ENCODE data around the gene CDC42BPB.
"Not testable (repeated sequence)": the region's sequence is repeated elsewhere in the genome, so short reads cannot be mapped to it uniquely, and the experiment has no call there.

Gene CDC42BPB

DNA sequence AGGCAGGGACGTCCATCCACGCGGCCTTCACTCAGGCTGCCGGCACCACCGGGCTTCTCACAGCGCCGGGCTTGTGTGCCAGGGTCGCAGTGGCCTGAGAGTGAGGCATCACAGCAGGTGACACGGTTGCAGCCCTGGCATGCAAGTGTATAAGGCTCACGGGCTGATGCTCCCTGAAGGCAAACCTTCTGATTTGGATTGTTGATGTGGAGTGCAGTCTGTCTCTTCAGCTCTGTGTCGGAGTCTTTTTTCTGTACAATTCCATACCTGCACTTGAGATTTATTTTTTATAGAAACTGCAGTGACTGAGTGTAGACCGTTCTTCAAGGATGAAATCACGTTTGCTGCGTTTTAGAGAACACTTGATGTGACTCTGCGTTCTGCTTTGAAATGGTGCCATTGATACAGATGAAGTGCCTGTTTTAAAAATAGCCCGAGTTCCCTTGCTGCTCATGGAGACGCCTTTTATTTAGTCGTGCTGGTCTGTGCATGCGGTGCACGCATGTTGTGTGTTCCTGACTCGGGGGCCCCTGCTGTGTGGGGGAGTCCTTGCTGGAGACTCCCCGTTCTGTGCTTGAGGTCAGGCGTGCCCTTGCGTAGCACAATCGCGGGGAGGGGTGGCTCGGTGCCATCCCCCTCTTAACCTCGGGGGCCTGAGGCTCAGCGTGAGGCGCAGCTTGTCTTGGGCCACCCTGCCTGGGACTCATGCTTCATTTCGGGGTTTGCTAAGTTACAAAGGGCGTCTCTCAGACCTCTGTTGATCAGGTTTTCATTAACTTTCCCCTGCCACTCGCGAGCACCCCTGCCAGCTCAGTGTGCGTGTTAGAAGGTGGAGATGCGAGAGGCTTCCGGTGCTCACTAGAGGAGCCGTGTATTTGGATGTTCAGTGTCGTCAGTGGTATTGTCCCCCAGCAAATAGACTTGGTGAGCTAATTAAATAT lies 156.4 kb downstream of the CDC42BPB start:
- DNase-seq (ENCODE audit: low read depth in 2 of 2): no peak

- no peak for DNase-seq (ENCODE audit: low read depth in 2 of 2)
Observed at GRCh38 chr14:102899516-102899900, 157.8 kb downstream of the CDC42BPB start.

DNA sequence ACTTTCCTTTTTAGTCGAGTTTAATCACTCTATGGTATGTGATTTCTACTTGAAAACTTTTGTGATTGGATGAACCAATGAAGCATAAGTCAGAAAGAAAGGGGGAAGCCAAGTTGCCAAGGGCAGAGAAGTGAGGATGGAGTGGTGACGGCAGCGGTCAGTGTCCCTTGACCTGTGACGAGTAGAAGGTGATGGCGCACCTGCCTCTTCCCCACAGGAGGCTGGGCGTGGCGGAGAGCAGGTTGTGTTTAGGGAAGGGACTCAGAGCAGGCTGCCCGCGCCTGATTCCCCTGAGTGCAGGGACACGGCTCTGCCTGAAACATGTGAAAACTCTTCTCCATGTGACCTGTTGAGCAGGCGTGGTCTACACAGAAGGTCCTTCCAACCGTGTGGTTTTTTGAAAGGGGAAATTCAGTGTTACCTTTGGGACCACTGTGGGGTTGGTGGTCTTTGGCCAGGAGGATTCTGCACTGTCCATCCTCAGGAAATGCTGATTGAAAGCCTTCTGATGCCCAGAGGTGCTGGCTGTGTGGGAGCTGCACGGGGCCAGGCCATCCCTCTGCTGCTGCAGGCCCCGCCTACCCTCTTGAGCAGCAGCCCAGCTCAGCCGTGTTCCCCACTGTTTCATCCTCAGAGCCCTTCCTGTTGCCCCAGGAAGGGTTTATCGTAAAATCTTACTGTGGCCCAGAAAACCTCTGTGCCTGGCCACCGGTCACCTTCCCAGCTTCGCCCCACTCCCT lies 158.4 kb downstream of the CDC42BPB start:
- no peak for DNase-seq (ENCODE audit: low read depth in 2 of 2)

DNA sequence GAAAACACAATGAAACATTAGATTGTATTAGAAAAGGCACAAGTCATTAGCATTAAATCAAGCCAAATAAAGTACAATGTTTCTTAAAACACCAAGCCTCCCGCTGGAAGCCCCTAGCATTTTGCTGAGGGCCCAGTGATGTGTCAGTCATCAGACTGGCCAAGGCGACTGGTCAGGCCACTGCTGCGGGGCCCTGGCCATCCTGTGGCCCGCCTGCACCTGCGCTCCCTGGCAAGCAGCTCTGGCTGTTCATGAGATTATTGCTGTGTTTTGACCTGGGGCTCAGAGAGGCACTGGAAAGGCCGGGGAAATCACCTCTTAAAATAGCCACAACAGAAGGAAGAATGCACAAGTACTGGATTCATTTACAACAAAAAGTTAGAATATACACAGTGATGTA lies 159.1 kb downstream of the CDC42BPB start:
- DNase-seq (ENCODE audit: low read depth in 2 of 2): no peak

- DNase-seq (ENCODE audit: low read depth in 2 of 2): no peak
Observed at GRCh38 chr14:102897299-102898027, 159.9 kb downstream of the CDC42BPB start.

DNA sequence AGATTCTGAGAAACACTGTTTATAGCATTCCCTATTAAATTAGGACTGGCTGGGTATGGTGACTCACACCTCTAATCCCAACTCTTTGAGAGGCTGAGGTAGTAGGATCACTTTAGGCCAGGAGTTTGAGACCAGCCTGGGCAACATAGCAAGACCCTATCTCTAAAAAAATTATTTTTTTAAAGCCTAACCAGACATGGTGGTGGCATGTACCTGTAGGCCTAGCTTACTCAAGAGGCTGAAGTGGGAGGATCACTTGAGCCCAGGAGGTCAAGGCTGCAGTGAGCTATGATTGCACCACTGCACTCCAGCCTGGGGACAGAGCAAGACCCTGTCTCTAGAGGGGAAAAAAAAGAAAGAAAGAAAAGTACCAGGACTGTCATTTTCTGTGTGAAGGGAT lies 160.6 kb downstream of the CDC42BPB start:
- not testable (repeated sequence) for DNase-seq (ENCODE audit: low read depth in 2 of 2)

GRCh38 chr14:102893452-102893851 lies 163.9 kb downstream of the CDC42BPB start:
- no peak for DNase-seq (ENCODE audit: low read depth in 2 of 2)

GRCh38 chr14:102892651-102893050 lies 164.7 kb downstream of the CDC42BPB start:
- DNase-seq (ENCODE audit: low read depth in 2 of 2): no peak

- DNase-seq (ENCODE audit: low read depth in 2 of 2): no peak
Observed at GRCh38 chr14:102891556-102891955, 165.8 kb downstream of the CDC42BPB start.

DNA sequence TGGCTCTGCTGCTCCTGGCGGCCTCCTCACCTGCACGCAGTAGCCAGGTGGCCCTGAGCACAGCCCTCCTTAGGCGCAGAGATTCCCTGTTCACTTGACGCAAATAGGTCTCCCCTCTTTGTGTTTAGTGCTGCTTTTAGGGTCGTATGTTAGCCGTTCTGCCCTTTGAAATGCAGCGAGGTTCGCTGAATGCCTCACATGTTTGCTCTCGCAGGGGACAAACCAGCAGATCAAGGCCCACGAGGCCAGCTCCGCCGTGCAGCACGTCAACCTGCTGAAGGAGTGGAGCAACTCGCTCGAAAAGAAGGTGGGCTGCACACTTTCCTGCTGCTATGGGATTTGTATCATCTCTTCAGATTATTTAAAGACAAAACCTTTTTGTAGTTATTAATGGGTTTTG lies 166.2 kb downstream of the CDC42BPB start:
- DNase-seq (ENCODE audit: low read depth in 2 of 2): no peak

DNA sequence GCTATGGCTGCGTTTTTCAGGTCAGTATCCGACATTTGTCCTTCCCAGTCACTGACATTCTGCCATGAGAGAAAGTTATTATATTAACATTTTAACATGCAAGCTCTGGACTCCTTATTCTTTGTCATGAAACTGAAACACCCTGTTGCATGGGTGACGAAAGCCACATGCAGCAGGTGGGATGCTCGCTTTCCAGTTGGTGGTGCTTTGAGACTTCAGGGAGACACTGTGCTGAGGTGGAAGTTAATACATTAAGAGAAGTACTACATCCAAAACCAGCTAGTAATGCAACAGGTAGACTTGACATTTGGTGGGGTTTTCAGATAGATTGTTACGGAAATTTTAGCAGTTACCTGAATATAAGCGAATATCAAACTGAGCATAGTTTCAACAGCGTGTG lies 167.7 kb downstream of the CDC42BPB start:
- DNase-seq (ENCODE audit: low read depth in 2 of 2): no peak

GRCh38 chr14:102888748-102889147 lies 168.6 kb downstream of the CDC42BPB start:
- no peak for DNase-seq (ENCODE audit: low read depth in 2 of 2)

- no peak for DNase-seq (ENCODE audit: low read depth in 2 of 2)
Observed at GRCh38 chr14:102885737-102886447, 171.5 kb downstream of the CDC42BPB start.

GRCh38 chr14:102883554-102883953 lies 173.8 kb downstream of the CDC42BPB start:
- no peak for DNase-seq (ENCODE audit: low read depth in 2 of 2)

DNA sequence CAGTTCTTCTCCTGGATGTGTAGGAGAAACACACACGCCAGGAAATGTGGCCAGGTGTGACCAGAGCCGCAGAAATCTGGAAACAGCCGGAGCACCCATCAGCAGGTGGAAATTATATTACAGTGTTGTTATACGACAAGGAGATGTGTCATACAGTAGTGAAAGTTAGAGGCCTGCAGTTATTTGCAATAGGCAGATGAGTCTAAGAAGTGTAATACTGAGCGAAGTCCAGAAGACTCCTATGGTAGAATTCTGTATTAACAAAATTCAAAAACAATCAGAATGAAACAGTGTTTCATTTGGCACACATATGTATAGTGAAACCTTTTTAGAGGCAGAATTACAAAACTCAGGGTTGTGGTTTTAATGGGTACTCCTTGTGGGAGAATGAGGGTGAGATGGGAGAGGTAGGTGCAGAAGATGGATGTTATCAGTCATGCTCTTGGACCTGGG lies 174.2 kb downstream of the CDC42BPB start:
- DNase-seq (ENCODE audit: low read depth in 2 of 2): no peak

All from stimulated activated CD8-positive, alpha-beta memory T cell treated with anti-CD3 and anti-CD28 coated beads, Interleukin-15, amount 100 ng/mL, for 48 hours (primary cell).